Measurements from ENCODE around the gene EFCAB5. TPM values are rescaled to one million over a fixed set of nuclear protein-coding genes. Genes with fewer than 3 reads are reported as not detected.

The EFCAB5 gene
- total and polyA plus RNA-seq, 3 donors from 2014 or later: 11.7 to 23.0 (median 15.1) TPM

GRCh38 chr17:29914819-29915537 is 26.5 kb upstream of the EFCAB5 start:
- WGBS, 2 donors: 86 to 89% methylated on average over 2 of the region's 2 CpGs
- no peak overlapping the region for H3K4me3 ChIP-seq
- H3K4me1 ChIP-seq: no peaks in the 10 kb centered on the region
- H3K36me3 ChIP-seq (ENCODE audit: low read depth, missing control alignments): no peaks in the 10 kb centered on the region
- no peaks in the 10 kb centered on the region for H3K27me3 ChIP-seq
- intact Hi-C loops (cut with DNase I; ENCODE audit: low total_unique reads): no loop called here
- DNase-seq: no peak
- no peaks in the 10 kb centered on the region for H3K9me3 ChIP-seq
- TF ChIP-seq POLR2A (IDR thresholded peaks at IDR 0.05): no peak
- TF ChIP-seq, protein P1, sequence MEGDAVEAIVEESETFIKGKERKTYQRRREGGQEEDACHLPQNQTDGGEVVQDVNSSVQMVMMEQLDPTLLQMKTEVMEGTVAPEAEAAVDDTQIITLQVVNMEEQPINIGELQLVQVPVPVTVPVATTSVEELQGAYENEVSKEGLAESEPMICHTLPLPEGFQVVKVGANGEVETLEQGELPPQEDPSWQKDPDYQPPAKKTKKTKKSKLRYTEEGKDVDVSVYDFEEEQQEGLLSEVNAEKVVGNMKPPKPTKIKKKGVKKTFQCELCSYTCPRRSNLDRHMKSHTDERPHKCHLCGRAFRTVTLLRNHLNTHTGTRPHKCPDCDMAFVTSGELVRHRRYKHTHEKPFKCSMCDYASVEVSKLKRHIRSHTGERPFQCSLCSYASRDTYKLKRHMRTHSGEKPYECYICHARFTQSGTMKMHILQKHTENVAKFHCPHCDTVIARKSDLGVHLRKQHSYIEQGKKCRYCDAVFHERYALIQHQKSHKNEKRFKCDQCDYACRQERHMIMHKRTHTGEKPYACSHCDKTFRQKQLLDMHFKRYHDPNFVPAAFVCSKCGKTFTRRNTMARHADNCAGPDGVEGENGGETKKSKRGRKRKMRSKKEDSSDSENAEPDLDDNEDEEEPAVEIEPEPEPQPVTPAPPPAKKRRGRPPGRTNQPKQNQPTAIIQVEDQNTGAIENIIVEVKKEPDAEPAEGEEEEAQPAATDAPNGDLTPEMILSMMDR (IDR thresholded peaks at IDR 0.05): no peak
- no peak overlapping the region for H3K27ac ChIP-seq

DNA sequence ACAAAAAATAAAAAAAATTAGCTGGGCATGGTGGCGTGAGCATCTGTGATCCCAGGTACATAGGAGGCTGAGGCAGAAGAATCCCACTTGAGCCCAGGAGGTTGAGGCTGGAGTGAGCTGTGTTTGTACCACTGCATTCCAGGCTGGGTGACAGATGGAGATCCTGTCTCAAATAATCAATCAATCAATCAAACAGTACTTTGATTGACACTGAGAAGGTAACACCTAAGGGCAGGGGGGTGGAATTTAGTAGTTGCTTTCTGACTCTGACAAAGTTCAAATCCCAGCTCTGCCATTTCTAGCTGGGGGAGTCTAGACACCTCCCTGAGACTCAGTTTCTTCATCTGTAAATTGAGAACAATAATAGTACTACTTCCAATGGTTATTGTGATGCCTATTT is 23.4 kb upstream of the EFCAB5 start:
- DNase-seq: no peak
- no peaks in the 10 kb centered on the region for H3K27me3 ChIP-seq
- H3K4me3 ChIP-seq: no peak overlapping the region
- intact Hi-C loops (cut with DNase I; ENCODE audit: low total_unique reads): no loop called here
- TF ChIP-seq POLR2A (IDR thresholded peaks at IDR 0.05): no peak
- TF ChIP-seq, protein P1 (IDR thresholded peaks at IDR 0.05): no peak
- no peaks in the 10 kb centered on the region for H3K9me3 ChIP-seq
- H3K27ac ChIP-seq: no peak overlapping the region
- no peaks in the 10 kb centered on the region for H3K36me3 ChIP-seq (ENCODE audit: low read depth, missing control alignments)
- no peaks in the 10 kb centered on the region for H3K4me1 ChIP-seq
- 93 to 100% methylated on average over 1 of the region's 1 CpG for WGBS, 2 donors

- intact Hi-C loops (cut with DNase I; ENCODE audit: low total_unique reads): no loop called here
- TF ChIP-seq, protein P1 (IDR thresholded peaks at IDR 0.05): no peak
- TF ChIP-seq POLR2A (IDR thresholded peaks at IDR 0.05): no peak
- WGBS, 2 donors: 70 to 74% methylated on average over 3 of the region's 3 CpGs
- Histone ChIP-seq H3K27ac (no peak overlapping the region), H3K4me1 (no peaks in the 10 kb centered on the region), H3K4me3 (no peak overlapping the region), H3K9me3 (no peaks in the 10 kb centered on the region), H3K27me3 (no peaks in the 10 kb centered on the region), H3K36me3 (ENCODE audit: low read depth, missing control alignments) (no peaks in the 10 kb centered on the region)
- DNase-seq: no peak
These were observed 22.2 kb upstream of the EFCAB5 start for GRCh38 chr17:29918922-29919856.

DNA sequence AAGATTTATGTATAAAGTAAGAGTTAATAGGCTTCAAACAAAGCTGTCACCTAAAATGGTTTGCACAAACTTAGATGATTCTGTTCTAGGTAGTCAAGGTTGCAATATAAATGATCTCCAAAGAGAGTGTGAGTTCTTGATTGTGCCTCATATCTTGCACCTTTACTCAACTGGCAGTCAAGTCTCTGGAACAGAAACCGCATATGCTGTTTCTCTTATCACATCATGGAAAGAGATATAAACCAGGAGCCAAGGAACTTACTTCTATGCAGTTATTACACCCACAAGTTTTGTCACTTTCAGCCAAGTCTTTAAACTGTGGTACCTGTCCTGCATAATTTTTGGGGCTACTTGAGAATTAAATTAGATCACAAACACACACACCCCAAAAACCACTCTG is 16.6 kb upstream of the EFCAB5 start:
- TF ChIP-seq, protein P1 (IDR thresholded peaks at IDR 0.05): no peak
- no peak for TF ChIP-seq POLR2A (IDR thresholded peaks at IDR 0.05)
- intact Hi-C loops (cut with DNase I; ENCODE audit: low total_unique reads): loop anchor here (10.0 kb wide), 1 partner anchor 120 kb away; no protein-coding TSS in a partner anchor
- Histone ChIP-seq H3K36me3 (ENCODE audit: low read depth, missing control alignments) (no peaks in the 10 kb centered on the region), H3K9me3 (no peaks in the 10 kb centered on the region), H3K27me3 (no peaks in the 10 kb centered on the region), H3K27ac (no peak overlapping the region), H3K4me3 (no peak overlapping the region), H3K4me1 (no peaks in the 10 kb centered on the region)
- DNase-seq: no peak
- 65% methylated on average over 1 of the region's 1 CpG for WGBS, 2 donors

Data from testis (tissue), 3 donors.